Activated CD4-positive, alpha-beta T cell treated with anti-CD3 and anti-CD28 coated beads for 4 hours (primary cell): Measurements from ENCODE around the gene PCDH9.

Experiments used
- DNase-seq, 2 donors: peaks; one replicate each; pipeline ENCODE4 v3.0.0-alpha.2; 2020

PCDH9 gene

DNA sequence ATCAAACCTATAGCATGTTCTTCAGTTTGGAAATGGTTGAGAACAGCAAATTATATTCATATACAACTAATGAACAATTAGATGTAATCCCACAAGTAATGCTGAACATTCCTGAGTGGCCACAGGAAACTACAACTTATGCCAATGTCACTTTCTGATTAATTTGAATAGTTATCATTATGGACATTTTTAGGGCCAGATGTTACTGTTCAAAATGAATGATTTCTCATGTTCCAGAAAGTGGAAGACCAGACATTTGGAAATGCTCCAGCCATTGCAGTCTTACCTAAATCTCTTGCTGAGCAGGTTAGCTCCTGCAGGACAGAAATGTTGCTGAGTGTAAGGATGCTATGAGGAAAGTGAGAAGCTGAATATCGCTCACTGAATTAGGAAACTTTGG lies 819.8 kb downstream of the PCDH9 start:
- no peak for DNase-seq

GRCh38 chr13:66409542-66409941 lies 820.6 kb downstream of the PCDH9 start:
- DNase-seq, result no peak

GRCh38 chr13:66407128-66407527 lies 823.0 kb downstream of the PCDH9 start:
- DNase-seq, result no peak

DNA sequence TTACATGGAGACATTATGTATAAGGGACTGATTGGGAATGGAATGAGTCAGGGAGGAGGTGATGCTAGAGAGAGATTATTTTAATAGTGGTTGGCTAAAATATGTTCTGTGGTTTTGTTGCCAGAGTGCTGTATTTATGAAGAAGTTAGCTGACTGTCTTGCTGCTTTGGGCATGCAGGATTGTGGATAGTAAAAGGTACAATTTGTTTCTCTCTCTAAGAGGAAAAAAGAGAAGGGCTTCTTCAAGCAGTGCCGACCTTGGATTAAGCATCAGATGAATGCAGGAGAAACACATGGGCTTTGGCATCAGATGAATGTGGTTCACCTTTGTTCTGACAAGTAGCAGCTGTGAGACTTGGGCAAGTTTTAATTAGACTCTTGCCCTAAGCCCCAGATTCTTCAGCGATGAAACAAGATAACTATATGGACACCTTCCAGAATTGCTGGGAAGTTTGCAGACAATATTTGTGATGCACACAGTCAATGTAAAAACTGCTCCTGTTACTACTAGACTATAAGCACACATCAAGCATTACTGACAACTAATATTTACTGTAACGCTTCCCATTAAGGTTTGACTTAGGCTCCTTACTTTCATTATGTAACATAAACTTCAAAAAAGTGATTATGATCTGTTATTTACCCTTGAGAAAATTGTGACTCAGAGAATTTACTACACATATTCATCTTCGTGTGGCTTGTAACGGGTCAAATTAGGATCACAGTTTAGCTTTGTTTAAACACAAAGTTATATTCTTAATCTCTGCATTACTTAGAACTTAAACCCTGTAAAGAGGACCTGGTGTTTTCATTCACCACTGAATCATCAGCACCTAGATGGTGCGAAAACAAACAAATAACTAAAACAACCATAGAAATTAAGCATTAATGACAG lies 824.0 kb downstream of the PCDH9 start:
- no peak for DNase-seq

GRCh38 chr13:66402546-66402945 lies 827.6 kb downstream of the PCDH9 start:
- no peak for DNase-seq

GRCh38 chr13:66402066-66402465 lies 828.1 kb downstream of the PCDH9 start:
- no peak for DNase-seq

GRCh38 chr13:66400292-66400691 lies 829.8 kb downstream of the PCDH9 start:
- no peak for DNase-seq

- no peak for DNase-seq
These were observed 830.3 kb downstream of the PCDH9 start for GRCh38 chr13:66399873-66400272.

DNA sequence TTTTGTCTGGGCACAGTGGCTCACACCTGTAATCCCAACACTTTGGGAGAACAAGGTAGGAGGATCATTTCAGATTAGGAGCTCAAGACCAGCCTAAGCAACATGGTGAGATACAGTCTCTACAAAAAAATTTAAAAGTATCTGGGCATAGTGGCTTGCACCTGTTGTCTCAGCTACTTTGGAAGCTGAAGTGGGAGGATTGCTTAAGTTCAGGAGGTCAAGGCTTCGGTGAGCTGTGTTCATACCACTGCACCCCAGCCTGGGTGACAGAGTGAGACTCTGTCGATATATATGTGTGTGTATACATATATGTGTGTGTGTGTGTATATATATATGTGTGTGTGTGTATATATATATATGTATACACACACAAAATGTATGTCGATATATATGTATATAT lies 833.0 kb downstream of the PCDH9 start:
- DNase-seq, result no peak

GRCh38 chr13:66391322-66391721 lies 838.8 kb downstream of the PCDH9 start:
- DNase-seq, result no peak

DNA sequence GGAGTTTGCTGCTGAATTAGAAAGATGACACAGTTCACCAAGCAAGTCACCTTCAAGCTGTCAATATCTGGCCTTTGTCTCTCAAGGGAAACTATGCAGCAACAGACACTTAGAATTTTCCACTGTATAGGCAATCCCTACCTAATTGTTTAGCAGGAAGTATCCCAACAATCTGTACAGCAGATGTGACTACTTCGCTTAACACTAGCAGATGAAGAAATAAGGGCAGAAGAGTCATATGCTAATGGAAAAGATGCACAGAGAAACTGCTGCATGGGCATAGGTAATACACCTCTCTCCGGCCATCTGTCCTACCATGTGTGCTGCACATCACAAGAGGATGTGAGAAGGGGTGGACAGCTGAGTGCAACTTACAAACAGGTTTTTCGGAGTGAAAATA lies 851.2 kb downstream of the PCDH9 start:
- no peak for DNase-seq

GRCh38 chr13:66377569-66377968 lies 852.6 kb downstream of the PCDH9 start:
- DNase-seq, result no peak

- DNase-seq, result no peak
These were observed 854.4 kb downstream of the PCDH9 start for GRCh38 chr13:66375756-66376155.

GRCh38 chr13:66369666-66370065 lies 860.5 kb downstream of the PCDH9 start:
- DNase-seq, result no peak

- no peak for DNase-seq
These were observed 862.8 kb downstream of the PCDH9 start for GRCh38 chr13:66367356-66367755.

DNA sequence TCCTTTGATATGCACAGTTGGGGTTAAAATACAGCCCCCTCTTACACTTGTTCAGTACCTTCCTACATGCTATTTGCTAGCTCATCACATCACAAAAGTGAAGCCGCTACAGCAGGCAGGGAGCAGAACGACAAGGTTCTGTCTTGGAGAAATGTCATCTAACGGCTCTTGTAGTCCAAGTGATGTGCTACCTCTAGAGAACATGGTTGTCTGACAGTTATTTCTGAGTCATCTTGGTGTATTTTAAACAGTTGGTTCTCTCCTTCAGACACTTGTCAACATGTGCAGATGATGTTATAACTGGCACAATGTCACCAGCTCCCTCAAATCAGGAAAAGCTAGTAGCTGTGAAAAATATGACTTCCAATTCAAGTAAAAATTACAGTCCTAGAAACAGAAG lies 865.0 kb downstream of the PCDH9 start:
- no peak for DNase-seq

DNA sequence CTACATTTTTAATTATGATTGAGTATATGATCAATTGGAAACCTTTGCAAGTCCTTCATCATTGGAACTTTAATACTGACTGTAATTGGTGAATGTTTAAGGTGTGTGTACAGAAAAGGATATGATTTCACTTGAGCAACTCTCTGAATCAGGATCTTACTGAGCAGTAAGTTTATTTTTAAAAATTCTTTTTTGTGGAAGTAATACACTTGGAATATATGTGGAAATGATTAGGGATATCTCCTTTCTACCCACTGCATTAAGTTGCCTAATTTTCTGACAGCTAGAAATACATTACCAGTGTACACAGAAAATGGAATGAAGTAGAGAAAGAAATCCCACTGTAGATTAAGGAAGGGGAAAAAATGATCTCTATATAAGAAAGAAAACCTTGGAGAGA lies 865.8 kb downstream of the PCDH9 start:
- no peak for DNase-seq

DNA sequence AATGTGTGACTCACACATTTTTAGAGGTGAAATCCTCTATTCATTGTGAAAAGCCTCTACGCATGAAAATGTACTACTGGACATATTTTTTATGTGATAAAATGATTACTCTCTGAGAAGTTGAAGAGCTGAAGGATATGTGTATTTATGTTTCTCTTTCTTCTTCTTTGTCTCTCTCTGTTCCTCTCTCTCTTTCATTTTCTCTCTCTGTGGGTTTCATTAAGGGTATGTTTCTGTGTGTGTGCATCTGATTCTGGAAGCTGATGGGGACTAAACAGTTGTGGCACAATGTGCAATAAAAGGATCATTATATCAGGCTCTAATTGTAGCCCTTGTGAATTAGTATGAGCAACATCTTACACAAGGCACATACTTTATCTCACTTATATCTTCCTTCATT lies 867.7 kb downstream of the PCDH9 start:
- no peak for DNase-seq

GRCh38 chr13:66359910-66360552 lies 870.1 kb downstream of the PCDH9 start:
- no peak for DNase-seq

DNA sequence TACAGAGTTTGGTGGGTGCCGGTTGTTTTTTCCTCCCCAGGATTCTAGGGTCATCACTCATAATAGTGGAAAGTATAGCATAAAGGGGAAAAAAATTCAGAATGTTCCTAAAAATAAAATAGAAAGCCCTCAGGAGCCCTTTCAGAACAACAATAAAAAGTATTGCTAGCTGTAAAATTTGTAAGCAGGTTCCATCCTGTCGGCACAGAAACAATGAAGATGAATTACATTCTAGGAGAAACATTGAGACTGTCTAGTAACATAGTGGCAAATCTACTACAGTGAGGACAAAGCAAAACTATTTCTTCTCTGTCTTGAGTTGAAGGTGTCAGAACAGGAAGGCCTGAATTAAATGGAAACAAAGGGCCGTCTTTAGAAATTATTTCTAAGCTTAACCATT lies 870.7 kb downstream of the PCDH9 start:
- no peak for DNase-seq

DNA sequence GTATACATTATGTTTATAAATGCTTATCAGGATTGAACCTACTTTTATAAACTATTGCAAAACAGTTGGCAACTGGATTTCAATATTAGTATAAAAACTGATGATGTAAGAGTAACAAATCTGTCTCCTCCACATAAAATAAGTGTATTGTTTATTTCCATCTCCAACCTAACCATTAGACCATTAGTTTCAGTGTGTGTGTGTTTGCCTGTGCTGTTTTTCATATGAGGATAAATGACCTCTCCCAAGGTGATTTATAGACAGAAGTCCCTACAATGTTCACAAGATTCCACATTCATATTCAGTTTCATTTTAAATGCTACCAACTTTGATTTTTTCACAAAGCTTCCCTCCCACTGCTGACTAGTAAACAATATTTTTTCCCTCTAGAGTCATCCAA lies 871.6 kb downstream of the PCDH9 start:
- DNase-seq, result no peak

GRCh38 chr13:66357463-66357862 lies 872.7 kb downstream of the PCDH9 start:
- DNase-seq, result no peak

DNA sequence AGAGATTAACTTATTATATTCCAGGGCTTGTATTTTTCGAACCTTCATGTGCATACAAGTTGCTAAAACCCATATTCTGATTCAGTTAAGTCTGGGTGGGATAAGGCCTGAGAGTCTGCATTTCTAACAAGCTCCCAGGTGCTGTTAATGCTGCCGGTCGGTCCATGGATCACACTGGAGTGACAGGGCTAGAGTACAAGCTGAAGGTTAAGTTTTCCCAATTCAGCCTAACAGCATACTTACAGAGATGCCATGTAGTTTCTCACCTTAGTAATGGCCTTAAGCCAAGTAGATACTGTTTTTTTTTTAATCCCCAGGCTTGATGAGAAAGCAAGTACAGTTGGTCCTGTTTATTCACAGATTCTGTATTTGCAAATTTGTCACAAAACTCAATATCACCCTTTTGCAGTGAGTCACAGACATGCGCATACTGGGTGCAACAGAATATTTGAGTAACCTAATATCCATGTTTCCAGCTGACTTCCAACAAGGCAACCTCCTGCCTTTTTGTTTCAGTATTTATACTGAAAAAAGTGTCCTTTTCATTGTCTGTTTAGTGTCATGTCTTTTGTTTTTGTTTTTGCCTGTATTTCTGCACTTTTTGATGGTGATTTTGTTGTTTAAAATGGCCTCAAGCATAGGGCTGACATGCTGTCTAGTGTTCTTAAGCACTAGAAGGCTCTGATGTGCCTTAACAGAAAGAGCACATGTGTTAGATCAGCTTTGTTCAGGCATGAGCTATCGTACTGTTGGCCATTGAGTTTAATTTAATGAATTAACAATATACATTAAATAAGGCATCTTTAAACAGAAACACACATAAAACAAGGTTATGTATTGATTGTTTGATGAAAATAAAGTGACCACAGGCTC lies 875.0 kb downstream of the PCDH9 start:
- DNase-seq, result no peak

- no peak for DNase-seq
These were observed 876.5 kb downstream of the PCDH9 start for GRCh38 chr13:66353664-66354063.
